AG09309 (cell line): ENCODE results near the gene ST3GAL3.

Experiments
- DNase-seq: peaks from one replicate; pipeline ENCODE4 v3.0.0-alpha.2; 2010; ENCODE audit warnings: low read depth
- H3K4me3 ChIP-seq: 2 replicates; pipeline ENCODE4 v1.5.1; 2011; ENCODE audit warnings: mild to moderate bottlenecking, low read depth, low read length, moderate library complexity; ENCODE audit not compliant: control insufficient read depth
- CTCF ChIP-seq: IDR thresholded peaks from 2 replicates; pipeline ENCODE4 v1.5.1; 2011; ENCODE audit warnings: mild to moderate bottlenecking, low read depth, low read length, inconsistent platforms; ENCODE audit not compliant: insufficient read depth, control insufficient read depth; ENCODE audit errors: missing control alignments

ST3GAL3 gene

GRCh38 chr1:43908226-43908625 lies 200.9 kb downstream of the ST3GAL3 start:
- no peak overlapping the region for H3K4me3 ChIP-seq
- no peak for DNase-seq
- no peak for TF ChIP-seq CTCF

- TF ChIP-seq CTCF = peak; percentile 21
- no peak for DNase-seq
- H3K4me3 ChIP-seq = no peak overlapping the region
Observed at GRCh38 chr1:43908858-43909257, 201.5 kb downstream of the ST3GAL3 start.

GRCh38 chr1:43910343-43910742 lies 203.0 kb downstream of the ST3GAL3 start:
- DNase-seq = no peak
- H3K4me3 ChIP-seq = no peak overlapping the region
- TF ChIP-seq CTCF = no peak

- no peak for TF ChIP-seq CTCF
- DNase-seq = peak; percentile 54
- no peak overlapping the region for H3K4me3 ChIP-seq
Observed at GRCh38 chr1:43912607-43913006, 205.3 kb downstream of the ST3GAL3 start.

GRCh38 chr1:43913051-43913501 lies 205.7 kb downstream of the ST3GAL3 start:
- no peak for DNase-seq
- TF ChIP-seq CTCF = no peak
- H3K4me3 ChIP-seq = no peak overlapping the region

GRCh38 chr1:43913666-43914360 lies 206.5 kb downstream of the ST3GAL3 start:
- no peak for DNase-seq
- no peak overlapping the region for H3K4me3 ChIP-seq
- no peak for TF ChIP-seq CTCF
